H54 (cell line): Measurements from ENCODE around the gene TPRG1L.

Experiments
- DNase-seq: peaks from one replicate; pipeline ENCODE4 v3.0.0; 2011; ENCODE audit warnings: low spot score, mixed read lengths; ENCODE audit not compliant: insufficient read length
- FAIRE-seq: peaks from 3 replicates; lab custom pipeline; 2011; peaks lifted over from hg19 to GRCh38; lab: Jason Lieb, UNC
- POLR2A ChIP-seq: IDR thresholded peaks from 2 replicates; pipeline ENCODE4 v1.6.1; 2011; ENCODE audit warnings: low read depth, mild to moderate bottlenecking, low read length

TPRG1L gene

GRCh38 chr1:3642919-3643675 is 18.3 kb downstream of the TPRG1L start:
- no peak for TF ChIP-seq POLR2A
- DNase-seq (no peak), FAIRE-seq (no peak)

GRCh38 chr1:3644273-3644672 is 19.5 kb downstream of the TPRG1L start:
- FAIRE-seq (no peak), DNase-seq (no peak)
- no peak for TF ChIP-seq POLR2A

- DNase-seq (no peak), FAIRE-seq (no peak)
- TF ChIP-seq POLR2A = no peak
Observed at GRCh38 chr1:3645247-3645646, 20.4 kb downstream of the TPRG1L start.

- TF ChIP-seq POLR2A = no peak
- FAIRE-seq = no peak
- no peak for DNase-seq
Observed at GRCh38 chr1:3645666-3646355, 21.0 kb downstream of the TPRG1L start.

GRCh38 chr1:3646596-3646995 is 21.8 kb downstream of the TPRG1L start:
- FAIRE-seq (no peak), DNase-seq (no peak)
- TF ChIP-seq POLR2A = no peak

- peak; percentile 57 for TF ChIP-seq POLR2A
- DNase-seq = peak; percentile 95
- peak; percentile 75 for FAIRE-seq
Observed at GRCh38 chr1:3649342-3650247, 24.8 kb downstream of the TPRG1L start, which contains the start of gene WRAP73. Gene WRAP73 (minus strand): TSS chr1:3650103. CDS start chr1:3649999, 104 bp downstream.

- no peak for FAIRE-seq
- no peak for DNase-seq
- TF ChIP-seq POLR2A = no peak
Observed at GRCh38 chr1:3650248-3651025, 25.6 kb downstream of the TPRG1L start.

GRCh38 chr1:3651026-3651929 is 26.5 kb downstream of the TPRG1L start:
- no peak for FAIRE-seq
- no peak for TF ChIP-seq POLR2A
- DNase-seq = no peak

GRCh38 chr1:3651930-3652547 is 27.2 kb downstream of the TPRG1L start, which contains the start of gene TP73:
Gene TP73 (plus strand): TSS chr1:3652516. CDS start chr1:3682366, 29,850 bp downstream.
- TF ChIP-seq POLR2A = no peak
- no peak for DNase-seq
- no peak for FAIRE-seq

GRCh38 chr1:3652548-3653285 is 27.9 kb downstream of the TPRG1L start:
- FAIRE-seq = no peak
- DNase-seq = no peak
- TF ChIP-seq POLR2A = no peak

GRCh38 chr1:3653286-3653618 is 28.4 kb downstream of the TPRG1L start:
- no peak for FAIRE-seq
- no peak for TF ChIP-seq POLR2A
- no peak for DNase-seq
